Sigmoid colon (tissue), 7 donors: ENCODE results near the gene E2F7. TPM values are rescaled to one million over a fixed set of nuclear protein-coding genes. Genes with fewer than 3 reads are reported as not detected.

ENCODE experiments used
- DNase-seq: peaks from one replicate; pipeline ENCODE4 v3.0.0-alpha.2; 2019
- H3K27ac ChIP-seq, 4 donors: fragments of 200-600 bp; sonication (generic); one replicate each; pipeline ENCODE4 v1.5.1; 2016 to 2019; ENCODE audit warnings: mild to moderate bottlenecking in 1 of 4
- H3K27me3 ChIP-seq, 3 donors: fragments of 200-600 bp; sonication (generic); one replicate each; pipeline ENCODE4 v1.5.1; 2019; ENCODE audit warnings: mild to moderate bottlenecking in 1 of 3
- H3K36me3 ChIP-seq, 4 donors: fragments of 200-600 bp; sonication (generic); one replicate each; pipeline ENCODE4 v1.5.1; 2016 to 2019
- H3K4me1 ChIP-seq, 4 donors: fragments of 200-600 bp; sonication (generic); one replicate each; pipeline ENCODE4 v1.5.1; 2017 to 2019
- H3K4me3 ChIP-seq, 4 donors: fragments of 200-600 bp; sonication (generic); one replicate each; pipeline ENCODE4 v1.5.1; 2017 to 2019; ENCODE audit warnings: mild to moderate bottlenecking in 2 of 4, moderate library complexity in 1 of 4
- H3K9me3 ChIP-seq, 4 donors: fragments of 200-600 bp in 3 of 4; sonication (generic) in 3 of 4; one replicate each; pipeline versions ENCODE4 v1.5.1 to v1.6.1; 2013 to 2019
- EP300 ChIP-seq, 4 donors: sonication (generic); formaldehyde crosslinking; IDR thresholded peaks; one replicate each; pipeline ENCODE4 v1.6.1; 2017; ENCODE audit warnings: antibody characterized with exemption in 4 of 4
- POLR2A ChIP-seq, 2 donors: fragments of 450-650 bp; IDR thresholded peaks; one replicate each; pipeline ENCODE4 v1.6.1; 2016; ENCODE audit warnings: antibody characterized with exemption in 2 of 2, mild to moderate bottlenecking in 2 of 2, moderate library complexity in 2 of 2
- POLR2AphosphoS5 ChIP-seq, 4 donors: sonication (generic); formaldehyde crosslinking; IDR thresholded peaks; one replicate each; pipeline ENCODE4 v1.6.1; 2017; ENCODE audit warnings: antibody characterized with exemption in 4 of 4
- WGBS, 2 donors: extraction: QIAGEN DNeasy Blood & Tissue Kit; methylation state at CpG; one replicate each; pipeline ENCODE4 v1.1.7; 2013; 5-methylcytosine and 5-hydroxymethylcytosine counted together
- intact Hi-C: fragments of 100-400 bp; cut with DNase I; formaldehyde crosslinking; loops from one replicate; pipeline ENCODE4 v1.15.1; 2023
- polyA plus RNA-seq, 3 donors: library from polyadenylated mRNA; stranded (reverse); fragments of 200-250 nt; gene quantifications; one replicate each; pipeline ENCODE4 v1.2.3, GENCODE V29; 2013
- total RNA-seq, 4 donors: library from RNA; depleted of rRNA; stranded (reverse); fragments of >200 nt; gene quantifications; one replicate each; pipeline ENCODE4 v1.1.0, GENCODE V29; 2016
- TF ChIP-seq, protein P1 (sequence below), 4 experiments: fragments of 450-650 bp in 3 of 4; fragments of 200-600 bp in 1 of 4; IDR thresholded peaks; one replicate each; pipeline ENCODE4 v1.5.1; 2016 to 2019; ENCODE audit warnings: antibody characterized with exemption in 4 of 4, mild to moderate bottlenecking in 3 of 4, moderate library complexity in 2 of 4
- donor health status: healthy with polysubstance abuse.
- donor health status: Bipolar disorder and iron deficiency.
- donor health status: healthy.

E2F7 gene
- total and polyA plus RNA-seq, 7 donors, result 0.14 to 1.2 (median 0.23) TPM; not detected in 4

DNA sequence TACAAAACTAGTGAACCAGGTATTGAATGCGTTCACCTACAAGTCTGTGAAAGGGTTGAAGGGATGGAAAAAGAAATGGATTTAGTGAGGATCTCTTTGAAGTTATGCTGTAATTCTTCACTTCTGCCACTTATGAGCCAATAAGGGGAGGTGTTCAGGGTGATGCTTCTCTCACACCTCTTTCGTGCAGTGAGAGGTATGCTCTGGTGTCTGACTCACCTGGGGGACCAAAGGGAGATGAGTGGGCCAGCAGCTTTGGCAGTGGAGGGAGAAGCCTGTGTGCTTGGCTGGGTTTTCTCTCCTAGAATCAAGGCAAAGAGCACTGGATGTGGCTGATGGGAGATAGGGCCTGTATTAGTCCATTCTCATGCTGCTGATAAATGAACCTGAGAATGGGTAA lies 45.4 kb downstream of the E2F7 start:
- intact Hi-C loops, result loop anchor here (10.0 kb wide), 1 partner anchor 135 kb away; no protein-coding TSS in a partner anchor
- Histone ChIP-seq H3K9me3 (no peaks in the 10 kb centered on the region), H3K4me1 (no peaks in the 10 kb centered on the region), H3K4me3 (no peak overlapping the region), H3K27me3 (no peaks in the 10 kb centered on the region), H3K36me3 (no peaks in the 10 kb centered on the region), H3K27ac (no peak overlapping the region)
- WGBS, 2 donors, result 98 to 99% methylated on average over 2 of the region's 2 CpGs
- no peak for DNase-seq
- TF ChIP-seq EP300 (IDR thresholded peaks at IDR 0.05) (no peak), POLR2AphosphoS5 (IDR thresholded peaks at IDR 0.05) (no peak), POLR2A (IDR thresholded peaks at IDR 0.05) (no peak)
- TF ChIP-seq, protein P1, sequence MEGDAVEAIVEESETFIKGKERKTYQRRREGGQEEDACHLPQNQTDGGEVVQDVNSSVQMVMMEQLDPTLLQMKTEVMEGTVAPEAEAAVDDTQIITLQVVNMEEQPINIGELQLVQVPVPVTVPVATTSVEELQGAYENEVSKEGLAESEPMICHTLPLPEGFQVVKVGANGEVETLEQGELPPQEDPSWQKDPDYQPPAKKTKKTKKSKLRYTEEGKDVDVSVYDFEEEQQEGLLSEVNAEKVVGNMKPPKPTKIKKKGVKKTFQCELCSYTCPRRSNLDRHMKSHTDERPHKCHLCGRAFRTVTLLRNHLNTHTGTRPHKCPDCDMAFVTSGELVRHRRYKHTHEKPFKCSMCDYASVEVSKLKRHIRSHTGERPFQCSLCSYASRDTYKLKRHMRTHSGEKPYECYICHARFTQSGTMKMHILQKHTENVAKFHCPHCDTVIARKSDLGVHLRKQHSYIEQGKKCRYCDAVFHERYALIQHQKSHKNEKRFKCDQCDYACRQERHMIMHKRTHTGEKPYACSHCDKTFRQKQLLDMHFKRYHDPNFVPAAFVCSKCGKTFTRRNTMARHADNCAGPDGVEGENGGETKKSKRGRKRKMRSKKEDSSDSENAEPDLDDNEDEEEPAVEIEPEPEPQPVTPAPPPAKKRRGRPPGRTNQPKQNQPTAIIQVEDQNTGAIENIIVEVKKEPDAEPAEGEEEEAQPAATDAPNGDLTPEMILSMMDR (IDR thresholded peaks at IDR 0.05), result no peak

DNA sequence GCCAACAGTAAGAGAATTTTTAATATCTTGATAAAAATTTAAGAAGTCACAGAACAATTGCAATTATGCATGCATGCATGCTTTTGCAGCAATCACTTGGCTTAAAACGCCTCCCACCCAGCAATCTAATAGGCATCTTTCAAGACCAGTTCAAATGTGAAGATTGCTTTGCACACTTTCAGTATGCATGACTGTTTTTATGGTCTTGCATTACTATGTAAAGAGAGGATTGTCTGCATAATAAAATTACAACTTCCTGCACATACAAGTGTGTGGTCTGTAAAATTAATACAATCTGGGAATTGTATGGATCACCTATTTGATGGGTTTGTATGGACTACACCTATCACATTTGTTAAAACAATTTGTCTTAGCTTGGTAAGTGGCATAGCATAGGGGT lies 48.8 kb downstream of the E2F7 start:
- Histone ChIP-seq H3K4me1 (no peaks in the 10 kb centered on the region), H3K9me3 (no peaks in the 10 kb centered on the region), H3K27me3 (no peaks in the 10 kb centered on the region), H3K4me3 (no peak overlapping the region), H3K36me3 (no peaks in the 10 kb centered on the region), H3K27ac (no peak overlapping the region)
- TF ChIP-seq POLR2AphosphoS5 (IDR thresholded peaks at IDR 0.05) (no peak), POLR2A (IDR thresholded peaks at IDR 0.05) (no peak), EP300 (IDR thresholded peaks at IDR 0.05) (no peak)
- TF ChIP-seq, protein P1 (IDR thresholded peaks at IDR 0.05), result no peak
- 22 to 74% methylated on average over 1 of the region's 1 CpG for WGBS, 2 donors
- intact Hi-C loops, result loop anchor here (10.0 kb wide), 1 partner anchor 132 kb away; no protein-coding TSS in a partner anchor
- no peak for DNase-seq

DNA sequence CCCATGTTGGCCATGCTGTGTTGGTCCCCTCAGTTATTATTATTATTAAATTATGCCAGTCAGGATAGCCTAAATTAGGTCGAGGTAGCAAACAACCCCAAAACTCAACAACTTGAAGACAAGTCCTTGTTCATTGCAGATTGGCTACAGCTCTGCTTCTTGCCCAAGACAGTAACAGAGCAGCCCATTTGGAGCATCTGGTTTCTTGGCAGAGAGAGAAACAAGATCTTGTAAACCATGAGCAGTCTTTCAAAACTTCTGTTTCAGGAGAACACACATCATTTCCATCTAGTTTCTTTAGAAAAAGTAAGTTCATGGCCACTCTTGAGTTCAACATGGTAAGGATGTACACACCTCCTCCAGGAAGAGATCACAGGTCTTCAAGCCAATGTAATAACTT lies 52.3 kb downstream of the E2F7 start:
- Histone ChIP-seq H3K36me3 (no peaks in the 10 kb centered on the region), H3K4me3 (no peak overlapping the region), H3K27me3 (no peaks in the 10 kb centered on the region), H3K9me3 (no peaks in the 10 kb centered on the region), H3K27ac (no peak overlapping the region), H3K4me1 (peaks cover 0 to 5% (median 3%) of the 10 kb centered on the region in 4 donors)
- TF ChIP-seq POLR2A (IDR thresholded peaks at IDR 0.05) (no peak), POLR2AphosphoS5 (IDR thresholded peaks at IDR 0.05) (no peak), EP300 (IDR thresholded peaks at IDR 0.05) (no peak)
- TF ChIP-seq, protein P1 (IDR thresholded peaks at IDR 0.05), result no peak
- WGBS, 2 donors, result 60 to 63% methylated on average over 1 of the region's 1 CpG
- intact Hi-C loops, result loop anchor here (10.0 kb wide), 1 partner anchor 128 kb away; no protein-coding TSS in a partner anchor
- DNase-seq, result no peak

DNA sequence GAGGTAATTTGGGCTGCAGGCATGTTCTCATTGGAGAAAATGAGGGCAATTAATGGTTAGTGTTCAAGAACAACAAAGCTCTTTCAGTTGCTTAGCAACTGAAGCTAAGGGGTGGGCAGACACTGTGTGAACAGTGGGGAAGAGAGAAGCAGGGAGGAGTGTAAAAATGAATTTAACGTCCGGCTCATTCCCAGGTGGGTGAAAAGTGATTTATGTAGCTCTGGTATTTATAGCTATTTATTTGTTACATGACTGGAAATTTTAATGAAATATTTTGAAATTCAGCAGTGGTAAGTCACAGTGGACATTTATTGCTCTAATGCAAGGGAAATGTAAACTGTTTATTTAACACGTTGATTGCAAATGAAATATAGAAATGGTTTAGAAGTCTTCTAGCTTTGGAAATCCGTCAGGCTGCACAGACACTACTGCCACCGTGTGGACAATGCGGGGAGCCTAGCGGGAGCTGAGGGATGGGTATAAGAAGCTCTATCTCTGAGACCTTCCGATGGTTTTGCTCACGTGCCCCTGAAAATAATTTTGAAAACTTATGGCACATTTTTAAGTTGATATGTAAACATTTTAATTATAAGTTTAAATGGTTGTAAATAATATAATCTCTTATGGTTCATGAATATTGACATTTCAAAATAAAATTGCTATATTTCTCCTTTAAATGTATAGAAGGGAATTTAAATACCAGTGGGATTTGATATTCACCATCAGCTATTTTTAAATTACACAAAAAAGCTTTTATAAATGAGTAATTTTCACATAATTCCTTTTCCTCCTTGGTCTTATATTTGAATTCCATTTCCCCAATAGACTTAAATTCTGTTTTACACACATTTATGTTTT lies 54.4 kb downstream of the E2F7 start:
- H3K4me3 ChIP-seq, result no peak overlapping the region
- 1 to 5% methylated on average over 9 of the region's 9 CpGs for WGBS, 2 donors
- no peak overlapping the region for H3K27ac ChIP-seq
- TF ChIP-seq EP300 (IDR thresholded peaks at IDR 0.05) (no peak), POLR2A (IDR thresholded peaks at IDR 0.05) (no peak), POLR2AphosphoS5 (IDR thresholded peaks at IDR 0.05) (peak in 3 of 4 donors; percentile 44 to 49 (median 48))
- TF ChIP-seq, protein P1 (IDR thresholded peaks at IDR 0.05), result peak; percentile 29 to 90 (median 69)
- H3K4me1 ChIP-seq, result peaks cover 0 to 5% (median 3%) of the 10 kb centered on the region in 4 donors
- H3K27me3 ChIP-seq, result no peaks in the 10 kb centered on the region
- intact Hi-C loops, result loop anchor here (2.0 to 10.0 kb wide), 2 partner anchors 126 to 390 kb away; no protein-coding TSS in a partner anchor
- H3K9me3 ChIP-seq, result no peaks in the 10 kb centered on the region
- peak; percentile 86 for DNase-seq
- H3K36me3 ChIP-seq, result no peaks in the 10 kb centered on the region
